NCI-H2196 (cell line): ENCODE measurements around the gene RIN2.
"Not testable (repeated sequence)": the region's sequence is repeated elsewhere in the genome, so short reads cannot be mapped to it uniquely, and the experiment has no call there.

ENCODE experiments used
- DNase-seq: peaks from one replicate; lab custom pipeline; 2025; ENCODE audit not compliant: unreplicated experiment; lab: John Stamatoyannopoulos, UW

RIN2 gene

GRCh38 chr20:19785173-19785982 lies 27.3 kb downstream of the RIN2 start:
- no peak for DNase-seq

GRCh38 chr20:19785983-19786285 lies 27.9 kb downstream of the RIN2 start:
- DNase-seq: no peak

DNA sequence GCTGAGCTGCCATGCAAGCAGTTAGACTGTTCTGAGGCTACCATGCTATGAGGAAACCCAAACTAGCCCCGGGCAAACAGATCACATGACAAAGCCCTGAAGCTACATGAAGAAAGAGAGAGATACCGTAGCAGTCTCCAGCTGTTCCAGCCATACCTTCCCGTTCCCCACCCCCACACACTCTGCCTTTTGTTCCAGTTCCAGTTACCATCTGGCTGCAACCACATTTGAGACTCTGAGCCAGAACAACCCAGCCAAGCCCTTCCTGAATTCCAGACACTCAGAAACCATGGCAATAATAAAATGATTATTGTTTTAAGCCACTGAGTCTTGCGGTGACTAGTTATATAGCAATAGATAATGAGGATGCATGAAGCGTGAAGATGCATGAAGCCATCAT lies 28.3 kb downstream of the RIN2 start:
- DNase-seq: peak; percentile 75

DNA sequence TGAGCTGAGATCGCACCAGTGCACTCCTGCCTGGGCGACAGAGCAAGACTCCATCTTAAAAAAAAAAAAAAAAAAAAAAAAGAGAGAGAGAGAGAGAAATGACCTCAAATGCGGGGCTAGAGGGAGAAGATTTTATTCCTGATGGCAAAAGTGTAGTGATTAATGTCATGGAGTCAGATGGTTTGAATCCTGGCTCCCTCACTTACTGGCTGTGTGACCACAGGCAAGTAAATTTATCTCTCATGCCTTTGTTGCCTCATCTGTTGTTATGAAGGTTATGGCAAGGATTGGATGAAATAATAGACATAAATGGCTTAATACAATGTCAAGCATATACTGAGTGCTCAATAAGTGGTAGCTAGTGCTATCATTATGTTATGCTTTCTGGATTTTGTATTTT lies 29.3 kb downstream of the RIN2 start:
- no peak for DNase-seq

- DNase-seq: no peak
Measured at GRCh38 chr20:19789009-19789408, 31.0 kb downstream of the RIN2 start.

GRCh38 chr20:19789446-19789845 lies 31.4 kb downstream of the RIN2 start:
- no peak for DNase-seq

DNA sequence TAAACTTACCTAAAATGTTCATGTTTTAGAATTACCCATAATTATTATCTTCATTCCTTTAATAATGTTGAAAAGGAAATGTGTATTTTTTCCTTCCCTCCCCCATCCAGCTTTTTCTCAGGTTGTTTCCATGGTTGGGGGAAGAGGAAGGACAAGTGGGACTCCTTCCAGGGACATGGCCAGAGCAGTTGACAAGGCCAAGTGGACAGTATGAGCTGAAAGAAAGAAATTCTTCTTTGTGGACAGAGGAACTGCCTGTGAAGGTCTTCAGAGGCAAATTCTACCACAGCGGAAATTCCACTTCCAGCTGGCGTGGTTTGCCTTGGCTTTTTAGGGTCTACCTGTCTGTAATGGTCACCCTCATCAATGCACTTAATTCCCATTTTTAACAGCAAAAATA lies 33.8 kb downstream of the RIN2 start:
- DNase-seq: no peak

DNA sequence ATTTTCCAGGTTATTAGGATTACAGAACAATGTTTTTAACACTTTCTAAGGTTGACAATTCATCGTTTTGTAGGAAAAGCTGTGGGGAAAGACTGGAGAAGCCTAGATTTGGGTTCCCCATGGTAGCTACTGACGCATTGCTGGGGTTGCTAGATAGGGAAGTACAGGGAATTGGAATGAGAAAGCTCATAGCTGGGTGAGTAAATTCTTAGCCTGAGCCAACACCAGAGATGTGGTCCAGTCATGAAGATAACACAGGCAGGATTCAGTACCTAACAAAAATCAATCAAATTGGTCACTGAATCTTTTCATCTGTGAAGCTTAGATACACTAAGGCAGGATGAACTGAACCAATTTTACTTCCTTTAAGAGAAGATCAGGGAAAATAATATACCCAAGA lies 35.7 kb downstream of the RIN2 start:
- no peak for DNase-seq

GRCh38 chr20:19794941-19795340 lies 36.9 kb downstream of the RIN2 start:
- no peak for DNase-seq

DNA sequence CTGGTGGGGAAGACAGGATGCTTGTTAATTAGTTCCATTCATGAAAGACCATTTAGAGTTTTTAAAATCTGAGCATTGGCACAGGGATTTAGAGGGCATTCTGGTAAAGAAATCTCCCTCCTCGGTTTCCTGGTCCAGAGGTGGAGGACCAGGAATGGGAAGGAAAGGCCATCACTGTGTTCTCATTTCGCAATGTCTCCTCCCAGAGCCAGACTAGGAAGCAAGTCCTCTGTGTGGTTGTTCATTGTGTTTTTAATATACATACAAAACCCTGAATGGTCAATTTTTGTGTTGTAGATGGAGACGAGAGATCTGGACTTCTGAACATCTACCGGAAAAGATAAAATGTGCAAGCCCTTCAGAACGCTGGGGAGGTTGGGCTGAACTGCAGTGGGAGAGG lies 41.3 kb downstream of the RIN2 start:
- no peak for DNase-seq

GRCh38 chr20:19802099-19802491 lies 44.0 kb downstream of the RIN2 start:
- DNase-seq: no peak

- DNase-seq: peak; percentile 31
Measured at GRCh38 chr20:19802492-19803158, 44.6 kb downstream of the RIN2 start.

DNA sequence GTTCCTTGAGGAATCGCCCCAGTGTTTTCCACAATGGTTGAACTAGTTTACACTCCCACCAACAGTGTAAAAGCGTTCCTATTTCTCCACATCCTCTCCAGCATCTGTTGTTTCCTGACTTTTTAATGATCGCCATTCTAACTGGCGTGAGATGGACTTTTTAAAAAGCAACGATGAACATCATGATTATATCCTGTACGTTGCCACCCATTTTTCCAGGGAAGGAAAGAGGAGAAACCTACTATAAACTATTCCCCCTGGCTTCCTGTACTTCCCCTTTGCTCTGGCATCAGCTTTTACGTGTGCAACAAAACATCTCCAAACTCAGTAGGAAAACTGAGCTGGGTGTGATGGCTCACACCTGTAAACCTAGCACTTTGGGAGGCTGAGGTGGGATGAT lies 48.2 kb downstream of the RIN2 start:
- not testable (repeated sequence) for DNase-seq

GRCh38 chr20:19806806-19807190 lies 48.7 kb downstream of the RIN2 start:
- DNase-seq: no peak

- DNase-seq: peak; percentile 92
Measured at GRCh38 chr20:19807191-19807945, 49.3 kb downstream of the RIN2 start.
